Chondrocyte (in vitro differentiated cells): ENCODE measurements around the gene MXRA5. TPM values are rescaled to one million over a fixed set of nuclear protein-coding genes. Genes with fewer than 3 reads are reported as not detected.
"Not testable (repeated sequence)": the region's sequence is repeated elsewhere in the genome, so short reads cannot be mapped to it uniquely, and the experiment has no call there.

Experiments used
- DNase-seq: peaks from one replicate; pipeline ENCODE4 v3.0.0; 2021; ENCODE audit warnings: mixed read lengths, low spot score
- H3K27ac Mint-ChIP-seq: one replicate; pipeline ENCODE4 v1.8.0; 2021; ENCODE audit warnings: mild to moderate bottlenecking, moderate library complexity, mixed read lengths; ENCODE audit not compliant: unreplicated experiment
- H3K27me3 Mint-ChIP-seq: 2 replicates; pipeline ENCODE4 v1.8.0; 2021; ENCODE audit warnings: low read depth, mixed read lengths
- H3K36me3 Mint-ChIP-seq: 2 replicates; pipeline ENCODE4 v1.8.0; 2021; ENCODE audit warnings: low read depth, mixed read lengths
- H3K4me1 Mint-ChIP-seq: 2 replicates; pipeline ENCODE4 v1.8.0; 2021; ENCODE audit warnings: low read depth, mild to moderate bottlenecking, mixed read lengths
- H3K4me3 Mint-ChIP-seq: one replicate; pipeline ENCODE4 v1.8.0; 2021; ENCODE audit warnings: mild to moderate bottlenecking, moderate library complexity, mixed read lengths; ENCODE audit not compliant: unreplicated experiment
- H3K9me3 Mint-ChIP-seq: 2 replicates; pipeline ENCODE4 v1.8.0; 2021; ENCODE audit warnings: low read depth, mixed read lengths
- total RNA-seq: library from RNA; stranded (reverse); gene quantifications from 3 replicates; pipeline ENCODE4 v1.2.1, GENCODE V29; 2021
- TF ChIP-seq, protein P1 (sequence below): fragments of 200-600 bp; sonication (generic); IDR thresholded peaks from 2 replicates; pipeline ENCODE4 v1.5.0; 2021; ENCODE audit warnings: antibody characterized with exemption, mild to moderate bottlenecking, moderate library complexity

Gene MXRA5
- total RNA-seq, 1 donor from 2014 or later = 26.4 TPM

DNA sequence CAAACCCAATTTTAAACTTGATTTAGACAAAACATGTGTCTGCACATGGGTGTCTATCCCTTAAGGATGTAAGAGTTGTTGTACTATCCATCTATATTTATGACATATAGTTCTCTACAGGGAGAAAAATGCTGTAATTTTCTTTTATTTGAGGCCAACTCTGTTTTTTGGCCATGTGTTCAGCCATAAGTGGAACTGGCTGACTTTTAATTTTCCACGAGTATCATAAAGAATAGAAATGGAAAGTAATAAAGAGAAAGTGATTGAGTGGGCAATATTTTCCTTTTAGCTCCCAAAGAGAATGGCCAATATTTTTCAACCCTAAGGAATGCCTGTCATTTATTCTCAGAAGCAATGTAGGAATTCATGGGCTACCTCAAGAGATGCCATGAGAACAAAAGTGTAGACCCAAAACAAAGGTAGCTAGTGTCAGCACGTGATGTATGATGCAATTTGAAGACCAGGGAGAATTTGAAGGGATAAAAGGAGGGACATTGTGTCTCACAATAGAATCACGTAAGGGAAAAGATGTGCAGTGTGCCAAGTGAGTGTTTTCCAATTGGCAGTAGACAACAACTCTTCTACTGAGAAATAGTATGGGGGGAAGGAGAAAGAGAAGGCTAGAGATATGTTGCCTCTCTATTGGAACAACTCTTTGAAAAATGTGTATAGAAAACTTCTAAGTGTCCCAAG, 27.8 kb upstream of the MXRA5 start:
- H3K4me3 Mint-ChIP-seq = no peak overlapping the region
- H3K4me1 Mint-ChIP-seq = peaks cover 2% of the 10 kb centered on the region
- peaks cover 2% of the 10 kb centered on the region for H3K36me3 Mint-ChIP-seq
- peaks cover 5% of the 10 kb centered on the region for H3K9me3 Mint-ChIP-seq
- DNase-seq = no peak
- H3K27ac Mint-ChIP-seq = no peak overlapping the region
- TF ChIP-seq, protein P1, sequence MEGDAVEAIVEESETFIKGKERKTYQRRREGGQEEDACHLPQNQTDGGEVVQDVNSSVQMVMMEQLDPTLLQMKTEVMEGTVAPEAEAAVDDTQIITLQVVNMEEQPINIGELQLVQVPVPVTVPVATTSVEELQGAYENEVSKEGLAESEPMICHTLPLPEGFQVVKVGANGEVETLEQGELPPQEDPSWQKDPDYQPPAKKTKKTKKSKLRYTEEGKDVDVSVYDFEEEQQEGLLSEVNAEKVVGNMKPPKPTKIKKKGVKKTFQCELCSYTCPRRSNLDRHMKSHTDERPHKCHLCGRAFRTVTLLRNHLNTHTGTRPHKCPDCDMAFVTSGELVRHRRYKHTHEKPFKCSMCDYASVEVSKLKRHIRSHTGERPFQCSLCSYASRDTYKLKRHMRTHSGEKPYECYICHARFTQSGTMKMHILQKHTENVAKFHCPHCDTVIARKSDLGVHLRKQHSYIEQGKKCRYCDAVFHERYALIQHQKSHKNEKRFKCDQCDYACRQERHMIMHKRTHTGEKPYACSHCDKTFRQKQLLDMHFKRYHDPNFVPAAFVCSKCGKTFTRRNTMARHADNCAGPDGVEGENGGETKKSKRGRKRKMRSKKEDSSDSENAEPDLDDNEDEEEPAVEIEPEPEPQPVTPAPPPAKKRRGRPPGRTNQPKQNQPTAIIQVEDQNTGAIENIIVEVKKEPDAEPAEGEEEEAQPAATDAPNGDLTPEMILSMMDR = no peak
- H3K27me3 Mint-ChIP-seq = peaks cover 3% of the 10 kb centered on the region

DNA sequence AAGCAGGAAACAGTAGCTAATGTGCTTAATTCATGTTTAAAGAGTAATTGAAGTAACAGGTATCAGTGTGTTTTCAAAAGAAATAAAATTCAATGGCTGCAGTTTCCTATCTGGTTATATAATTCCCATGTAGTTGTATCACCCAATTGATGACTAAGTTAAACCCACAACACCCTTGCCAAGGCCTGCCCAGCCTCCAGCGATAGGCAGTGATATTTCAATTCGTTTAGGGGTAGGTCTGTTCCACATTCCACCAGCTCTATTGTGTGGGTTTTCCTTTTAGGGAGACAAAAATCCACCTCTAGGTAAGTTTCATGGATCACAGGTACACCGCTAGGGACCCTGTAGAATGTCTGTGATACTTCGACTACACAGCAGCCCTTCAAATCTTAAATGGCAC, 24.7 kb upstream of the MXRA5 start:
- Mint-ChIP-seq H3K9me3 (peaks cover 5% of the 10 kb centered on the region), H3K27me3 (peaks cover 3% of the 10 kb centered on the region), H3K36me3 (peaks cover 2% of the 10 kb centered on the region), H3K4me3 (no peak overlapping the region), H3K27ac (no peak overlapping the region), H3K4me1 (no peaks in the 10 kb centered on the region)
- TF ChIP-seq, protein P1 = no peak
- no peak for DNase-seq

DNA sequence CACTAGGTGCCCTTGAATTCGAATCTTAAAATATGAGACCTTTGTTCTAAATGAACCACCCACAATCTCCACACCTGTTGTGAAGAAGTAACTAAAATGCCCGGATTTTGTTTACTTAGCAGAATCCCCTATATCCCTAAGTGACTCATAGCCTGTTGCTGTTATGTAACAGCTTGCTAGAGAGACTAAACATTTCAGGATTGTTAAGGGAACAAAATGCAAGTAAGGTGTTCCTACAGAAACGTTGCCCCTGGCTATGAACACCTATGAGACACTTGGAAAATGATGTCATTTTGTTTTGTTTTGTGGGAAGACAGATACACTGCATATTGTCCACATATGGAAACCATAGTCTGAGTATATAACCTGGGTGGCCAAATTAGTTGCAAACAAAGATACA, 24.2 kb upstream of the MXRA5 start:
- no peak for DNase-seq
- TF ChIP-seq, protein P1 = no peak
- Mint-ChIP-seq H3K27me3 (peaks cover 3% of the 10 kb centered on the region), H3K36me3 (peaks cover 2% of the 10 kb centered on the region), H3K4me1 (no peaks in the 10 kb centered on the region), H3K27ac (no peak overlapping the region), H3K4me3 (no peak overlapping the region), H3K9me3 (peaks cover 5% of the 10 kb centered on the region)

DNA sequence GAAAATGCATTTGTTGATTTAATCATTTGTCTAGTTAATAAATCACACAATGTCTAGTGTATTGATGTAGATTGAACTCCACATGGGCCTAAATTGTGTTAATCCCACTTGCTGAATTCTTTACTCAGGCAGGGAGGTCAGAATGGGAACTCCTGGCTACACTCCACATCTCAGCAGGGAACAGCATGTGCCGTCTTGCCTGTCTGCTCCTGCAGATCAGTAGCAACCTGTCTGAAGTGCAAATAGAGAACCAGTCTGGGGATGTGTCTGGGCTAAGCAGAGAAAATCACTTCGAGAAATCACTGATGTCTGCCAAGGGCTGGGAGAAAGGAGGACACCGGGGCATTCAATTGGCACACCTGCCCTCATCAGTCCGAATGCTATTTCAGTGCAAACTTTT, 16.5 kb upstream of the MXRA5 start:
- H3K27me3 Mint-ChIP-seq = no peaks in the 10 kb centered on the region
- TF ChIP-seq, protein P1 = no peak
- peaks cover 5% of the 10 kb centered on the region for H3K4me1 Mint-ChIP-seq
- H3K27ac Mint-ChIP-seq = no peak overlapping the region
- H3K36me3 Mint-ChIP-seq = no peaks in the 10 kb centered on the region
- no peak for DNase-seq
- H3K9me3 Mint-ChIP-seq = no peaks in the 10 kb centered on the region
- no peak overlapping the region for H3K4me3 Mint-ChIP-seq

DNA sequence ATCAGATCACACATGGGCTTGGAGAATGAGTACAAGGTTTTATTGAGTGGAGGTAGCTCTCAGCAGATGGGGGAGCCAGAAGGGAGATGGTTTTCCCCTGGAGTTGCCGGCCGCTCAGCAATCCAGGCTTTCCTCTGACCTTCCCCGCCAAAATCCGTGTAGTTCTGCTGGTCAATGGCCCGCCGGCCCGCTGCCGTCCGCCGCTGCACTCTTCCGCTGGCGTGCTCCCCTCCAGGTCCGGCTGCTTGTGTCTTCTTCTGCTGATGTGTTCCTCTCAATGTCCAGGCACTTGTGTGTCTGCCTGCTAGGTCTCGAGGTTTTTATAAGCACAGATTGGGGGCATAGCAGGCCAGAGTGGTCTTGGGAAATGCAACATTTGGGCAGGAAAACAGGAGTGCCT, 14.4 kb upstream of the MXRA5 start:
- H3K9me3 Mint-ChIP-seq = no peaks in the 10 kb centered on the region
- DNase-seq = no peak
- H3K27me3 Mint-ChIP-seq = no peaks in the 10 kb centered on the region
- H3K4me1 Mint-ChIP-seq = peaks cover 5% of the 10 kb centered on the region
- no peaks in the 10 kb centered on the region for H3K36me3 Mint-ChIP-seq
- H3K27ac Mint-ChIP-seq = no peak overlapping the region
- TF ChIP-seq, protein P1 = no peak
- H3K4me3 Mint-ChIP-seq = no peak overlapping the region

DNA sequence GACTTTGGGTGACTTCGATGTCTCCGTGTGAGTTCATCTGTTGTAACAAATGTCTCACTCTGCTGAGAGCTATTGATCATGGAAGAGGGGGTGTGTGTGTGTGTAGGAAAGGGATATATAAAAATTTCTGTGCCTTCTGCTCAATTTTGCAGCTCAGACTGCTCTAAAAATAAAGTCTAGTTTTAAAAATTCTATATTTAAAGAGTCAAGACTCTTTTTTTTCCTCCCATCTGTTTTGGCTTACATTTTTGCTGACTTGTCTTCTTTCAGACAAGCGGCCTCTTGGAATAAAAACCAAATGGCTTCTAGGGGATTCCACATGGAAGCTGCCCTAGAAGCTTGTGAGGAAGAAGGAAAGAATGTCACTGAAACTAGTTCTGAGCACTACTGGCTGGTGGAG, 6.3 kb upstream of the MXRA5 start:
- peaks cover 11% of the 10 kb centered on the region for H3K9me3 Mint-ChIP-seq
- H3K27ac Mint-ChIP-seq, DNase-seq, H3K4me3 Mint-ChIP-seq, H3K27me3 Mint-ChIP-seq, H3K36me3 Mint-ChIP-seq: not testable (repeated sequence)
- H3K4me1 Mint-ChIP-seq = peaks cover 32% of the 10 kb centered on the region
